Smooth muscle cell (in vitro differentiated cells): ENCODE results near the gene HSD11B1. TPM values are rescaled to one million over a fixed set of nuclear protein-coding genes. Genes with fewer than 3 reads are reported as not detected.

Source experiments
- DNase-seq: peaks from one replicate; lab custom pipeline; 2025; ENCODE audit not compliant: unreplicated experiment; lab: John Stamatoyannopoulos, UW
- H2AFZ ChIP-seq: fragments of 200-600 bp; sonication (generic); 2 replicates; pipeline ENCODE4 v1.6.0; 2016; ENCODE audit warnings: antibody characterized with exemption, low read depth, mild to moderate bottlenecking
- H3F3A ChIP-seq: fragments of 200-600 bp; sonication (generic); 2 replicates; pipeline ENCODE4 v1.6.0; 2017; ENCODE audit warnings: antibody characterized with exemption, low read depth
- H3K27ac ChIP-seq: fragments of 200-600 bp; sonication (generic); 2 replicates; pipeline ENCODE4 v1.5.1; 2016; ENCODE audit warnings: low read depth, mild to moderate bottlenecking
- H3K27me3 ChIP-seq: fragments of 200-600 bp; sonication (generic); 2 replicates; pipeline ENCODE4 v1.6.1; 2016; ENCODE audit warnings: low read depth, mild to moderate bottlenecking
- H3K36me3 ChIP-seq: fragments of 200-600 bp; sonication (generic); 2 replicates; pipeline ENCODE4 v1.5.1; 2016; ENCODE audit warnings: low read depth
- H3K4me1 ChIP-seq: fragments of 200-600 bp; sonication (generic); 2 replicates; pipeline ENCODE4 v1.5.1; 2016; ENCODE audit warnings: low read depth
- H3K4me2 ChIP-seq: fragments of 200-600 bp; sonication (generic); 2 replicates; pipeline ENCODE4 v1.6.0; 2016; ENCODE audit warnings: mild to moderate bottlenecking
- H3K4me3 ChIP-seq: fragments of 200-600 bp; sonication (generic); 2 replicates; pipeline ENCODE4 v1.5.1; 2016; ENCODE audit warnings: mild to moderate bottlenecking
- H3K79me2 ChIP-seq: fragments of 200-600 bp; sonication (generic); 2 replicates; pipeline ENCODE4 v1.6.0; 2016; ENCODE audit warnings: low read depth, mild to moderate bottlenecking
- H3K9ac ChIP-seq: fragments of 200-600 bp; sonication (generic); 2 replicates; pipeline ENCODE4 v1.6.0; 2016; ENCODE audit warnings: low read depth
- H3K9me3 ChIP-seq: fragments of 200-600 bp; sonication (generic); replicated peaks from 2 replicates; pipeline ENCODE4 v1.5.1; 2016; ENCODE audit warnings: low read depth
- H4K20me1 ChIP-seq: fragments of 200-600 bp; sonication (generic); 2 replicates; pipeline ENCODE4 v1.6.0; 2016; ENCODE audit warnings: low read depth
- CTCF ChIP-seq: fragments of 200-600 bp; sonication (generic); IDR thresholded peaks from 2 replicates; pipeline ENCODE4 v1.5.1; 2017; ENCODE audit warnings: borderline replicate concordance, mild to moderate bottlenecking, antibody characterized with exemption; ENCODE audit not compliant: insufficient read depth, poor library complexity, severe bottlenecking
- WGBS: methylation state at CpG from one replicate; pipeline ENCODE4 v1.1.7; 2016; ENCODE audit warnings: low lambda C conversion rate; 5-methylcytosine and 5-hydroxymethylcytosine counted together
- polyA plus RNA-seq: library from polyadenylated mRNA; unstranded; fragments of >200 nt; fragmentation: Nextera tagmentation; extraction: Ambion mirVana; gene quantifications from 2 replicates; pipeline ENCODE4 v1.2.1, GENCODE V29; 2016
- total RNA-seq: library from RNA; depleted of rRNA; stranded (reverse); fragments of >200 nt; gene quantifications from 2 replicates; pipeline ENCODE4 v1.2.3, GENCODE V29; 2014

HSD11B1 gene
- total and polyA plus RNA-seq, 2 experiments from 2014 or later = not detected

- H3K79me2 ChIP-seq = no peaks in the 10 kb centered on the region
- no peak overlapping the region for H3K27ac ChIP-seq
Observed at GRCh38 chr1:209768354-209768774, 63.7 kb downstream of the HSD11B1 start.

GRCh38 chr1:209769171-209769904, 64.7 kb downstream of the HSD11B1 start:
- no peak for DNase-seq
- H3K9me3 ChIP-seq = no peaks in the 10 kb centered on the region
- H3K27me3 ChIP-seq = no peaks in the 10 kb centered on the region
- H3K36me3 ChIP-seq = no peaks in the 10 kb centered on the region
- H3K27ac ChIP-seq = peak overlapping the region; percentile 80
- H3K4me3 ChIP-seq = no peak overlapping the region
- peak overlapping the region; percentile 56 for H3K4me2 ChIP-seq
- 23% methylated on average over 13 of the region's 13 CpGs for WGBS
- H2AFZ ChIP-seq = peak overlapping the region; percentile 75
- no peak for TF ChIP-seq CTCF
- H3K4me1 ChIP-seq = peaks cover 4% of the 10 kb centered on the region
- peak overlapping the region; percentile 8 for H3K9ac ChIP-seq
- H3F3A ChIP-seq = peaks cover 6% of the 10 kb centered on the region
- no peaks in the 10 kb centered on the region for H3K79me2 ChIP-seq
- no peaks in the 10 kb centered on the region for H4K20me1 ChIP-seq

More at GRCh38 chr1:209768354-209768774, 63.7 kb downstream of the HSD11B1 start:
- peaks cover 4% of the 10 kb centered on the region for H3K4me1 ChIP-seq
- no peak overlapping the region for H3K4me3 ChIP-seq
- no peaks in the 10 kb centered on the region for H3K9me3 ChIP-seq
- peaks cover 6% of the 10 kb centered on the region for H3F3A ChIP-seq
- DNase-seq = no peak
- H3K9ac ChIP-seq = no peak overlapping the region
- H2AFZ ChIP-seq = no peak overlapping the region
- no peaks in the 10 kb centered on the region for H3K36me3 ChIP-seq
- no peak for TF ChIP-seq CTCF
- no peaks in the 10 kb centered on the region for H3K27me3 ChIP-seq
- H4K20me1 ChIP-seq = no peaks in the 10 kb centered on the region
- 78% methylated on average over 9 of the region's 9 CpGs for WGBS
- no peak overlapping the region for H3K4me2 ChIP-seq

- Histone ChIP-seq H3K27ac (peak overlapping the region; percentile 80), H3K9me3 (no peaks in the 10 kb centered on the region), H3K9ac (peak overlapping the region; percentile 8), H4K20me1 (no peaks in the 10 kb centered on the region), H3K4me2 (peak overlapping the region; percentile 56), H3K4me3 (no peak overlapping the region), H2AFZ (peak overlapping the region; percentile 75), H3K4me1 (peaks cover 4% of the 10 kb centered on the region), H3K79me2 (no peaks in the 10 kb centered on the region), H3F3A (peaks cover 6% of the 10 kb centered on the region), H3K36me3 (no peaks in the 10 kb centered on the region), H3K27me3 (no peaks in the 10 kb centered on the region)
- WGBS = 83% methylated on average over 7 of the region's 7 CpGs
- DNase-seq = no peak
- no peak for TF ChIP-seq CTCF
Observed at GRCh38 chr1:209769971-209770370, 65.3 kb downstream of the HSD11B1 start.
